ENCODE data around the gene ARL1. TPM values are rescaled to one million over a fixed set of nuclear protein-coding genes. Genes with fewer than 3 reads are reported as not detected.

Gene ARL1
- total RNA-seq, 2 donors from 2014 or later: 50.2 to 95.0 TPM

DNA sequence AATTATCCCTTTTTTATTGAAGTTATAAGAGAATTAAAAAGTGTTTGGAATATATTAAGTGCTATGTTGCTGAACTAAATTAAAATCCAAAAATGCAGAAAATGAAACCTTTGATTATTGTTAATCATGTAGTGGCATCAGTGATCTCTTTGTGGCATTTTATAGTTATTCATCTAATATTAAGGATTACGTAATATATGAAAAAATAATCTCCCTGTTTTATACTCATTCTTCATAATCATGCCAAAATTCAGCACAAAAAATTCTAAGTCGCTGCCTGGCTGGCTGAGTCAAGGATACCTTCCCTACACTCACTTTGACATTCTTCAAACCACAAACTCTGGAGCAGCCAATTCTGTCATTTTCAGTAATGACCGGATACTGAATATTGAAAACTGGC, 63.7 kb downstream of the ARL1 start:
- DNase-seq (ENCODE audit: low spot score): no peak
- H3K4me3 ChIP-seq: no peak overlapping the region
- H3K4me1 ChIP-seq (replicated peaks): no peaks in the 10 kb centered on the region
- no peaks in the 10 kb centered on the region for H3K9me3 ChIP-seq
- peaks cover 4 to 8% of the 10 kb centered on the region in 2 donors for H3K36me3 ChIP-seq
- no peak overlapping the region for H3K27ac ChIP-seq
- no peaks in the 10 kb centered on the region for H3K27me3 ChIP-seq (replicated peaks; ENCODE audit: insufficient read depth)
- TF ChIP-seq POLR2A (IDR thresholded peaks at IDR 0.05) (no peak), POLR2AphosphoS5 (IDR thresholded peaks at IDR 0.05) (no peak), CTCF (IDR thresholded peaks at IDR 0.05) (no peak)
- WGBS: 72% methylated on average over 3 of the region's 3 CpGs
- intact Hi-C loops (cut with DNase I): no loop called here

Small RNA genes within 50 kb of the gene (small RNA-seq; reads per million reads assigned to genes)
- 0 reads per million in 2 donors for gene RF00019
- gene RNU6-1068P: 0 reads per million in 2 donors
- 0 reads per million in 2 donors for gene RPS27P23

Other genes with a start within 250 kb of the ARL1 start
- 1 to 10 TPM in 1 of 2 donors, under 1 TPM in 1; 0.51 to 5.6 TPM for gene SLC5A8, start 197.5 kb downstream of the ARL1 start, total RNA-seq
- 10 to 100 TPM; 13.6 to 26.6 TPM for gene UTP20, start 127.7 kb downstream of the ARL1 start, total RNA-seq
- gene SPIC, start 67.6 kb upstream of the ARL1 start, total RNA-seq: not detected
- 100 to 1,000 TPM; 171 to 302 TPM for gene MYBPC1, start 187.2 kb upstream of the ARL1 start, total RNA-seq